Neural cell (in vitro differentiated cells): ENCODE measurements around the gene TPI1. TPM values are rescaled to one million over a fixed set of nuclear protein-coding genes. Genes with fewer than 3 reads are reported as not detected.
"Not testable (repeated sequence)": the region's sequence is repeated elsewhere in the genome, so short reads cannot be mapped to it uniquely, and the experiment has no call there.

ENCODE experiments used
- H2AFZ ChIP-seq: fragments of 200-600, 300-800 bp; sonication (generic), shearing (Covaris generic); 2 replicates; pipeline ENCODE4 v1.6.0; 2014; ENCODE audit warnings: low read depth, mild to moderate bottlenecking, antibody characterized with exemption, low read length, moderate library complexity
- H3F3A ChIP-seq: fragments of 200-600 bp; shearing (Covaris generic); 2 replicates; pipeline ENCODE4 v1.6.1; 2016; ENCODE audit warnings: mild to moderate bottlenecking, moderate library complexity, mixed read lengths, antibody characterized with exemption, low read length; ENCODE audit not compliant: insufficient read depth, poor library complexity, severe bottlenecking
- H3K27ac ChIP-seq: fragments of 200-600, 300-800 bp; sonication (generic), shearing (Covaris generic); 2 replicates; pipeline ENCODE4 v1.5.1; 2014; ENCODE audit warnings: mild to moderate bottlenecking, low read length, moderate library complexity
- H3K27me3 ChIP-seq: fragments of 300-800, 200-600 bp; sonication (generic), shearing (Covaris generic); 2 replicates; pipeline ENCODE4 v1.6.0; 2014; ENCODE audit warnings: mild to moderate bottlenecking, low read depth, low read length, moderate library complexity; ENCODE audit not compliant: insufficient read depth
- H3K36me3 ChIP-seq: fragments of 300-800, 200-600 bp; sonication (generic), shearing (Covaris generic); 2 replicates; pipeline ENCODE4 v1.5.1; 2014; ENCODE audit warnings: mild to moderate bottlenecking, antibody characterized with exemption, low read length, moderate library complexity; ENCODE audit not compliant: insufficient read depth
- H3K4me2 ChIP-seq: fragments of 300-800, 200-600 bp; sonication (generic), shearing (Covaris generic); 2 replicates; pipeline ENCODE4 v1.6.0; 2014; ENCODE audit warnings: mild to moderate bottlenecking, low read length
- H3K4me3 ChIP-seq: fragments of 300-800, 200-600 bp; sonication (generic), shearing (Covaris generic); 2 replicates; pipeline ENCODE4 v1.5.1; 2014; ENCODE audit warnings: mild to moderate bottlenecking, low read length, moderate library complexity
- H3K79me2 ChIP-seq: fragments of 200-600 bp; shearing (Covaris generic); replicated peaks from 2 replicates; pipeline ENCODE4 v1.6.0; 2014; ENCODE audit warnings: mild to moderate bottlenecking, low read length, moderate library complexity; ENCODE audit not compliant: insufficient read depth
- H3K9ac ChIP-seq: fragments of 300-800, 200-600 bp; sonication (generic), shearing (Covaris generic); 2 replicates; pipeline ENCODE4 v1.6.1; 2016; ENCODE audit warnings: mild to moderate bottlenecking, low read length, mixed read lengths
- H3K9me2 ChIP-seq: fragments of 200-600 bp; shearing (Covaris generic); 2 replicates; pipeline ENCODE4 v1.6.1; 2016; ENCODE audit warnings: mild to moderate bottlenecking, low read length, mixed read lengths; ENCODE audit not compliant: insufficient read depth
- H3K9me3 ChIP-seq: fragments of 200-600, 300-800 bp; sonication (generic), shearing (Covaris generic); 2 replicates; pipeline ENCODE4 v1.6.1; 2016; ENCODE audit warnings: mild to moderate bottlenecking, mixed run types, low read length, moderate library complexity, mixed read lengths
- H4K20me1 ChIP-seq: fragments of 200-600 bp; shearing (Covaris generic); 2 replicates; pipeline ENCODE4 v1.6.1; 2016; ENCODE audit warnings: mild to moderate bottlenecking, mixed run types; ENCODE audit not compliant: insufficient read depth
- CTCF ChIP-seq: fragments of 450-650 bp; IDR thresholded peaks from 2 replicates; pipeline ENCODE4 v1.5.1; 2014; ENCODE audit warnings: antibody characterized with exemption, mild to moderate bottlenecking, moderate library complexity; ENCODE audit not compliant: poor library complexity, severe bottlenecking
- EP300 ChIP-seq: fragments of 450-650 bp; conservative IDR thresholded peaks from 2 replicates; pipeline ENCODE4 v1.6.1; 2014; ENCODE audit warnings: antibody characterized with exemption, mild to moderate bottlenecking, moderate library complexity; ENCODE audit not compliant: poor library complexity, severe bottlenecking
- EZH2 ChIP-seq: fragments of 200-600, 300-800 bp; shearing (Covaris generic), sonication (generic); IDR thresholded peaks from 2 replicates; pipeline ENCODE4 v1.6.1; 2014; ENCODE audit warnings: antibody characterized with exemption, low read length, borderline replicate concordance, mild to moderate bottlenecking; ENCODE audit not compliant: insufficient read depth, poor library complexity, severe bottlenecking
- MXI1 ChIP-seq: fragments of 450-650 bp; conservative IDR thresholded peaks from 2 replicates; pipeline ENCODE4 v1.6.1; 2014; ENCODE audit warnings: antibody characterized with exemption, mild to moderate bottlenecking; ENCODE audit not compliant: poor library complexity, severe bottlenecking
- POLR2AphosphoS5 ChIP-seq: IDR thresholded peaks from 2 replicates; pipeline ENCODE4 v1.6.1; 2012
- RAD21 ChIP-seq: fragments of 450-650 bp; conservative IDR thresholded peaks from 2 replicates; pipeline ENCODE4 v1.6.1; 2014; ENCODE audit warnings: antibody characterized with exemption, mild to moderate bottlenecking, moderate library complexity
- REST ChIP-seq: IDR thresholded peaks from 2 replicates; pipeline ENCODE4 v1.6.1; 2012; ENCODE audit warnings: borderline replicate concordance
- SMC3 ChIP-seq: fragments of 450-650 bp; conservative IDR thresholded peaks from 2 replicates; pipeline ENCODE4 v1.6.1; 2014; ENCODE audit warnings: antibody characterized with exemption, mild to moderate bottlenecking, moderate library complexity; ENCODE audit not compliant: poor library complexity
- TAF1 ChIP-seq: IDR thresholded peaks from 2 replicates; pipeline ENCODE4 v1.6.1; 2012; ENCODE audit warnings: low read depth
- polyA plus RNA-seq: library from polyadenylated mRNA; depleted of rRNA; stranded (reverse); fragments of >200 nt; gene quantifications from 2 replicates; pipeline ENCODE4 v1.2.3, GENCODE V29; 2014

TPI1 gene
- polyA plus RNA-seq, 1 donor from 2014 or later, result 288 TPM

- not testable (repeated sequence) for H3K9ac ChIP-seq, H3K79me2 ChIP-seq, H3K36me3 ChIP-seq, H3F3A ChIP-seq, H3K4me2 ChIP-seq, H2AFZ ChIP-seq, H3K27me3 ChIP-seq, H3K4me3 ChIP-seq, H3K9me3 ChIP-seq, H4K20me1 ChIP-seq, H3K27ac ChIP-seq, H3K9me2 ChIP-seq
These were observed 40.8 kb downstream of the TPI1 start for GRCh38 chr12:6908141-6908540.

GRCh38 chr12:6909421-6910145 is 42.3 kb downstream of the TPI1 start:
- no peak overlapping the region for H3K9ac ChIP-seq
- H3K36me3 ChIP-seq, result no peaks in the 10 kb centered on the region
- H2AFZ ChIP-seq, result no peak overlapping the region
- H4K20me1 ChIP-seq, result no peaks in the 10 kb centered on the region
- H3K79me2 ChIP-seq, result peaks cover 5% of the 10 kb centered on the region
- no peaks in the 10 kb centered on the region for H3K9me2 ChIP-seq
- no peaks in the 10 kb centered on the region for H3F3A ChIP-seq
- H3K9me3 ChIP-seq, result no peaks in the 10 kb centered on the region
- no peak overlapping the region for H3K4me2 ChIP-seq
- TF ChIP-seq REST, result no peak
- TF ChIP-seq TAF1, result no peak
- TF ChIP-seq RAD21, result no peak
- TF ChIP-seq MXI1, result no peak
- no peak for TF ChIP-seq EP300
- TF ChIP-seq EZH2, result no peak
- TF ChIP-seq SMC3, result no peak
- TF ChIP-seq POLR2AphosphoS5, result no peak
- no peak for TF ChIP-seq CTCF
- H3K4me3 ChIP-seq, result no peak overlapping the region
- no peak overlapping the region for H3K27ac ChIP-seq
- no peaks in the 10 kb centered on the region for H3K27me3 ChIP-seq
